Stimulated activated CD4-positive, alpha-beta T cell treated with anti-CD3 and anti-CD28 coated beads, Interleukin-15, amount 100 ng/mL, for 48 hours (primary cell): ENCODE data around the gene MYL5.
"Not testable (repeated sequence)": the region's sequence is repeated elsewhere in the genome, so short reads cannot be mapped to it uniquely, and the experiment has no call there.

Source experiments
- DNase-seq, 2 donors: peaks; one replicate each; pipeline ENCODE4 v3.0.0-alpha.2; 2020; ENCODE audit warnings: low read depth in 2 of 2

MYL5 gene

DNA sequence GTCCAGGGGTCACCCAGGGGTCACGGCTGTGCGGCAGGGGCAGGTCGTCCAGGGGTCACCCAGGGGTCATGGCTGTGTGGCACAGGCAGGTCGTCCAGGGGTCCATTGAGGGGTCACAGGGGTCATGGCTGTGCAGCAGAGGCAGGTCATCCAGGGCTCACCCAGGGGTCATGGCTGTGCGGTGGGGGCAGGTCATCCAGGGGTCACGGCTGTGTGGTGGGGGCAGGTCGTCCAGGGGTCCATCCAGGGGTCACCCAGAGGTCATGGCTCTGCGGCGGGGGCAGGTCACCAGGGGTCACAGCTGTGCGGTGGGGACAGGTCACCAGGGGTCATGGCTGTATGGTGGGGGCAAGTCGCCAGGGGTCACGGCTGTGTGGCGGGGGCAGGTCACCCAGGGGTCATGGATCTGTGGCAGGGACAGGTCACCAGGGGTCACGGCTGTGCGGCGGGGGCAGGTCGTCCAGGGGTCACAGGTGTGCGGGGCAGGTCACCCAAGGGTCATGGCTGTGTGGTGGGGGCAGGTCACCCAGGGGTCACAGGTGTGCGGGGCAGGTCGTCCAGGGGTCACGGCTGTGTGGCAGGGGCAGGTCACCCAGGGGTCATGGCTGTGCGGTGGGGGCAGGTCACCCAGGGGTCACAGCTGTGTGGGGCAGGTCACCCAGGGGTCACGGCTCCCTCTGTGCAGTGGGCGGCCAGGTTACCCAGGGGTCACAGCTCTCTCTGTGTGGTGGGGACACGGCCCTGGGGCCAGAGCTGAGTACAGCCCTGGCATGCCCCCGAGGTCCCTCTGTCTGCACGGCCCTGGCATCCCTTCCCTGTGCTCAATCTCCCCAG lies 16.3 kb upstream of the MYL5 start:
- DNase-seq = no peak

DNA sequence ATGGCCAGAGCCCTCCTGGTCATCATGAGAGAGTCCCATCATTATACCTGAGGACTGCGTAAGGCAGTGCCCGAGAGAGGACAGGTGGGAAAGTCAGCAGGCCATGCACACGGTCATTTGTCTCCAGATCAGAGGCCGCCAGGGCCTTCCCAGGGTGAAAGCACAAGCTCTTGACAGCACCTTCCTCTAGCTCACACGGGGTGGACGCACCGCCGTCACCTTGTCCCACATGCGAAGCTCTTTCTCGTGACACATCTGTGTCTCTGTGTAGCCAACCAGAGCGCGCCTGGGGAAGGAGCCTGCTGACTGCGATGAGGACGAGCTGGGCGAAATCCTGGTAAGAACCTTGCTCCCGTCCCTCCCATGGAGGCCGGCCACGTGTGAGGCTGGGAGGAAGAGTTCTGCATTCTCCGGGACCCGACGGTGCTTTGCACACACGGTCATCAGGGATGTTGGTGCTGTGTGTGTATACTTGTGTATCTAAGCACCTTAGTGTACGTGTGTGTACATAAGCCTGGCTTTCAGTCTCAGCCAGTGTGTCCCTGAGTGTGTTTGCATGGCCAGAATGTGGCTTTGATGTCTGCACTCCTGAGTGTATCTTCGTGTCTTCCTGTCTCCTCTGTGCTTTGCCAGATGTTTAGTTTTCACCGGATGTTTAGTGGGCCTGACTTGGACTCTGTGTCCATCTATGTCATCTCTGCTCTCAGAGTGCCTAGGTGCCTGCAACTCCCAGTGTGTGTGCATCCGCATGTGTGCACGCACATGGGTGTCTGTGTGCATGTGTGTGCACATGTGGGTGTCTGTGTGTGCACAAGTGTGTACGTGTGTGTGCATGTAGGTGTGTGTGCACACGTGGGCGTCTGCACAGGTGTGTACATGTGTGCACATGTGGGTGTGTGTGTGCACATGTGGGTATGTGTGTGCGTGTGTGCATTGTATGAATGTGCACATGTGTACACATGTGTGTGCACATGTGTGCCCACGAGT lies 15.4 kb upstream of the MYL5 start:
- no peak for DNase-seq

GRCh38 chr4:659851-660250 lies 14.5 kb upstream of the MYL5 start:
- DNase-seq = no peak

DNA sequence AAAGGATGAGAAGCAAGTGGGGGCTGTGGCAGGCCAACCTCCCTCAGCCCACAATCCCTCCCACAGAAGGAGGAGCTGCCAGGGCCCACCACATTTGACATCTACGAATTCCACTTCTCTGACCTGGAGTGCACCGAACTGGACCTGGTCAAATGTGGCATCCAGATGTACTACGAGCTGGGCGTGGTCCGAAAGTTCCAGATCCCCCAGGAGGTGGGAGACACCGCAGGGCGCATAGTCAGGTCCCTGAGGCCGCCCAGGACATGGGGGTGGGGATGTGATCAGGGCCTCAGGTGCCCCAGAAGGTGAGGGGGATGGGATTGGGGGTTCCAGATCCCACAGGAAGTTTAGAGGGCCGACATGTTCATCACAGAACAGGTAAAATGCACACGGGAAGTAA lies 13.9 kb upstream of the MYL5 start:
- no peak for DNase-seq

DNA sequence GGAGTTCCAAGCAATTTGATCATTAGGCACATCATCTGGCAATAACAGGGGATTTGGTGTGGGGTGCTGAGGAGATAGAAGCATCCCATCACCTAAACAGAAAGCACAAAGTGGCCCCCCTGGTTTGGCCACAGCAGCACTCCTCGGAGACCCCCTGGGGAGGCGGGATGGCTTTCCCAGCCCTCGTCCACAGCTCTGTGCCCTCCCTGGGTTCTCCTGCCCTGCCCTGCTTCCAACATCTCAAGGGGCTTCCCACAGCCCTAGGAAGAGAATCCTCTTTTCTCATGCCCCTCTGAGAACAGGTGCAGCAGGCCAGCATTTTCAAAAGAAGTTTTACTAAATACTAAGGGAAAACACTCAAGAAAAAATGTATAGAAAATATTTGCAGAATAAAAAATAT lies 13.1 kb upstream of the MYL5 start:
- DNase-seq = no peak

DNA sequence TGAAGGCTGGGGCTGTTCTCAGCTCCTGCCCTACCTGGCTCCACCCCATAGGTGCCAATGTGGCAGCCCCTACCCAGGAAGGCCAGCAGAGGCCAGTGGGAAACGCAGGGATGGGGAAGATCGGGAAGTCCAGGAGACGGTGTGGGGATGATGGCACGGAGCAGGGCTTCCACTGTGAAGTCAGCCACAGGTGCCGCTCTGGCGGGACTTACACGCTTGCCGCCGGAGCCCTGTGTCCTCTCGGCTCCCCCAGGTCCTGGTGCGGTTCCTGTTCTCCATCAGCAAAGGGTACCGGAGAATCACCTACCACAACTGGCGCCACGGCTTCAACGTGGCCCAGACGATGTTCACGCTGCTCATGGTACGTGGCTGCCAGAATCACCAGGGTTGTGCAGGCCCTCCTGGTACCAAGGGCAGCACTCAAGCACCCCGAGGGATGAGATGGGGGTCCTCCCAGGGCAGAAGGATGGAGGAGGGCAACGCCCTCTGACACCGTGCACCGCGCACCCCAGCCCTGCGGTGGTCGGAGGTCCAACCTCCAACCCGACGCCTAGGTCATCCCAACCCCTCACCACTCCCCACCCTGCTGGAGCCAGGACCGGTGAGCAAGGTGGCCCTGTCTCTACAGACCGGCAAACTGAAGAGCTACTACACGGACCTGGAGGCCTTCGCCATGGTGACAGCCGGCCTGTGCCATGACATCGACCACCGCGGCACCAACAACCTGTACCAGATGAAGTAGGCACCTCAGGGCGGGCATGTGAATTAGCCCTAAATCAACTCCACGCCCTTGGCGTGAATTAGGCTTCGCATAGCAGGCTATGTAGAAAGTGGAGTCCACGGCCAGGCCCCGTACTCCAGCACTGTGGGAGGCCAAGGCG lies 12.2 kb upstream of the MYL5 start:
- no peak for DNase-seq

- no peak for DNase-seq
Measured at GRCh38 chr4:663046-663437, 11.3 kb upstream of the MYL5 start.

- DNase-seq = peak; percentile 51 to 70
Measured at GRCh38 chr4:663438-664428, 10.6 kb upstream of the MYL5 start.

GRCh38 chr4:664713-665231 lies 9.6 kb upstream of the MYL5 start:
- no peak for DNase-seq

DNA sequence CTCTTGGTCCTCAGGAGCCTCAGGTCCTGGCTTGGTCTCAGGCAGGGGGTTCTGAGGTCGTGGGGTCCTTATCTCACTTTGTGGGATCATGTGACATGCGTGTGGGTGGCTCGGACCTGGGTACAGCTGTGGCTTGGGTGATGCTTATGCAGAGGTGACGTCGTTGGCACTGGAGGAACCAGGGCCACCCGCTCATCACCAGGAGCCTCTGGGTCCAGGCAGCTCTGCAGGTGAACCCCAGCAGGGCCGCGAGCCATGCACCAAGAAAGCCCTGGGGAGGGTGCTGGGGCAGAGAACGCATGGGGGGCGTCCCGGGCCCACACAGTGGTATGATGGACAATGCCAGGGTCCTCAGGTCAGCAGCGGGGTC lies 9.0 kb upstream of the MYL5 start:
- no peak for DNase-seq

DNA sequence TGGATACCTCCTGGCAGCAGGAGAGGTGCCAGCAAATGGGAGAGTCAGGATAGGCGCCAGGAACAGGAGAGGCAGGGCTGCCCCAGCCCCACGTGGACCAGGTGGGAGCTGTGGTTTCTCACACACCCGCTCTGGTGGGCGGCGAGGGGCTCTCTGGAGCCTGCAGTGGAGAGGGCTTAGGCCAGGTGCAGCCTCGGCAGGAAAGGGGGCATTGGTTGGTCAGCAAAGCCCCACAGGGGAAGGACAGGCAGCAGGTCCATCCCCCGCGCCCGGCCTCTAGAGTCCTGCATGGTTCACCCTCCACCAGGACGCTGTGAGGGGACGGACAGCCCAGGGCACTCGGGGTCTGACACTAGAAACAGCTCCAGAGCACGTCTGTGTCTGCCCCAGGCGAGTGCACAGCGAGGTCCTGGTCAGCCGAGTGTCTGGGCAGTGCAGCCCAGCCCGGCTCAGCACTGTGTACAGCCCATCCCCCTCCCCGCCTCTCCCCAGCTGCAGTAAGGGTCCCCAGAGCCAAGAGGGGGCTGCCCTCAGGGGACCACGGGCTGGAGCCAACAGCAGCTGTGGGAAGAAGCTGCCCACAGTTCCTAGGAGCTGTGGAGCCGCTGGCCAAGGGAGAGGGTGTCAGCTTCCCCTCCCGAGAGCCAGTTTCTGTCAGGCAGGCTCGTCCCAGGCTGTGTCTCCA lies 8.4 kb upstream of the MYL5 start:
- DNase-seq = no peak

DNA sequence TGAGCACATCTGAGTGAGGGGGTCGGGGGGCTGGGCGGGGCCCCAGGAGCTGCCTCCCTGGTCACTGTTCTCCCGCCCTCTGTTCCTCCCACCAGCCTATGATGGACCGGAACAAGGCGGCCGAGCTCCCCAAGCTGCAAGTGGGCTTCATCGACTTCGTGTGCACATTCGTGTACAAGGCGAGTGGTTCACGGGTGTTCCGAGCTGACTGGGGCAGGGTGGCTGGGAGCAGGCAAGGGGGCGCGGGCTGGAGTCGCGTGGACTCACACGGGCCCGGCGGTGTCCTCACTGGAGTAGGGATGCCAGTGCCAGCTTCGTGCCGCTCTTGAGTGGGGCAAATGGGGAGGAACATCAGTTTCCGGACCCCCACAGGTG lies 7.9 kb upstream of the MYL5 start:
- no peak for DNase-seq

GRCh38 chr4:666822-667544 lies 7.4 kb upstream of the MYL5 start:
- DNase-seq = no peak

GRCh38 chr4:667545-667925 lies 6.8 kb upstream of the MYL5 start:
- no peak for DNase-seq

DNA sequence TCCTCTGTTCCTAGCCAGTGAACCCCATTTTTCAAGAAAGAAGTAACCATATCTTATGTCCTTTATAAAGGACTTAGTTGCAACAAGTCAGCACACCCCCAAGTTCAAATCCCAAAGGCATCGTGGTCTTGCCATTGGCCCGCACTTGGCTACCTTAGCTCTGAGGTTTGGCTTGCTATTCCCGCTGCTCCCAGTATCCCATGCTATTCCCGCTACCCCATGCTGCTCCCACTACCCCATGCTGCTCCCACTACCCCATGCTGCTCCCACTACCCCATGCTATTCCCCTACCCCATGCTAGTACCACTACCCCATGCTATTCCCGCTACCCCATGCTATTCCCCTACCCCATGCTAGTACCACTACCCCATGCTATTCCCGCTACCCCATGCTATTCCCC lies 6.1 kb upstream of the MYL5 start:
- DNase-seq = not testable (repeated sequence)

GRCh38 chr4:669806-670559 lies 4.4 kb upstream of the MYL5 start:
- DNase-seq = not testable (repeated sequence)

DNA sequence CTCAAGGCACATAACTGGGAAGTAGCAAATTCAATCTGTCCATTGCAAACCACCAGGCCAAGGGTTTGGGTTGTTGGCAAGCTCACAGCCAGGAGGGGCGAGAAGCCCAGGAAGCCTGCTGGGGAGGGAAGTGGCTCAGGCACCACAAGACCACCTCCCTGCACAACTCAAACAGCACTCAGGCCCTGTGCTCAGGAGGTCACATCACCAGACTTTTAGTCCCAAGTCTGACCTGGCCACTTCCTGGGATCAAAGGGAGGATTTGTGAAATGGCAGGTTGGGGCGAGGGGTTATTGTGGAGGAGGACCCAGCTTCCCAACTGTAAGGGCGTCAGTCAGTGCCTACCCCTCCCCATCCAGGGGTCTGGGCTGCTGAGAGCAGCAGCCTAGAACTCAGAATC lies 2.6 kb upstream of the MYL5 start:
- DNase-seq = no peak

DNA sequence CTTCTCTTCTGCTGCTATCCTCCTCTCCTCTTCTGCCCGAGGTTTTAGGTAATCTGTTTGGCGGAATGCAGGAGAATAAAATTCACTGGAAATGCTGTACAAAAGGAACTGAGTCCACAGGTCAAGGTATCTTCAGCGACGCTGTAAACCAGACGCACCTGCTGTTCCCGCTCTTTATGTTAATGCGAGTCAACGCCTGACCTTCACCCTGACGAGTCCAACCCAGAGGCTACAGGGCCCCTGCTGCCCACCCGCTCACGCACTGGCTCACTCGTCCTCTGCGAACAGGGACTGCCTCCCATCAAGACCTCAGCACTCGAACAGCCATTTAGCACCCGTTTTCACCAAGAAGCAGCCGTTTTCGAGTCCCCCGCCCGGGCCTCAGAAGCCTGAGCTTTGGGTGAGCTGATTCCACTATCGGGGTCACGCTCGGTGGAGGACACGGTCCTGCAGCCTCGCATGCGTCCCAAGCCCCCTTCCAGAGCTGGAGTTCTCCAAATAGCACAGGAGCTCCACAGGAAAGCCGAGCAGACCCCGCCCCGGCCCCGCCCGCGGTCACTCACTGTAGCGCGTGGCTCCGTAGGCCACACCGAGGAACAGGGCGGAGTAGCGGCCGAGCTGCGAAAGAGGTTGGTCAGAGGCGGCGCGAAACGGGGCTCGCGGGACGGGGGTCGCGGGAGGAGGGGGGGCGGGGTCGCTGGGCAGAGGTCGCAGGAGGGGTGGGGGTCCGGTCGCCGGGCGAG lies 822 bp upstream of the MYL5 start:
- DNase-seq = no peak
